NCI-H345 treated with DMSO at 0.1 percent for 48 hours (cell line): ENCODE results near the gene KLC1.

Experiments used
- DNase-seq: peaks from one replicate; lab custom pipeline; 2025; ENCODE audit not compliant: unreplicated experiment; lab: John Stamatoyannopoulos, UW

KLC1 gene

DNA sequence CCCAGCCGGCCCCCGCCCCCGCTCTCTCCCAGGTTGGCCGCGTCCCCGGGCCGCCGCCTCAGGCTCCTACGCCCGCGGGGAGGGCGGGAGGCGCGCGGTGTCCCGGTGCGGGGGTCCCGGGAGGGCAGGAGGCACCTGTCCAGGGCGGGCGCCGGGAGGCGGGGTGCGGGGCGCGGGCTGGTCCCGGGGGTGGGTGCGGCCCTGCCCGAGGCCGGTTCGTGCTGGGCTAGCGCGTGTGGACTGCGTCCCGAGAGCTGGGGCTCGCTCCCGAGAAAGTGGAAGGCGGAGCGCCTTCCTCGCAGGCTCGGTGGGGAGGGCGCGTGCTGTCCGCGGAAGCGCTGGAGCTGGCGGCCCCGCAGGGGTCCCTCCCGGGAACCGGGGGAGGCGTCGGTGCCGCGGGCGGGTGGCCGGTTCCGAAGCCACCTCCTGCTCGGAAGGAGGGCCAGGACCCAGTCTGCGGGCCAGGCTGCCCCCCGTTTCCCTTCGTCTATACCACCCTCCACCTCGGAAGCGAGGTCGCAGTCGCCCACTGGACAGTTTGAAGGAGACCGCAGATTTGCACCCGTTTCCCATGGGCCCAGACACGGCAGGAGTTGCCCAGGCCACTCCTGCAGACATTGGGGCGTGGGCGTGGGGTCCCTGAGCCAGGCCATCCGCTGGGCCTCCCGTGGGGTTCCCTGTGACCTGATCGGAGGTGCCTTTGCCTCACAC, 87.2 kb downstream of the KLC1 start:
- DNase-seq, result no peak

DNA sequence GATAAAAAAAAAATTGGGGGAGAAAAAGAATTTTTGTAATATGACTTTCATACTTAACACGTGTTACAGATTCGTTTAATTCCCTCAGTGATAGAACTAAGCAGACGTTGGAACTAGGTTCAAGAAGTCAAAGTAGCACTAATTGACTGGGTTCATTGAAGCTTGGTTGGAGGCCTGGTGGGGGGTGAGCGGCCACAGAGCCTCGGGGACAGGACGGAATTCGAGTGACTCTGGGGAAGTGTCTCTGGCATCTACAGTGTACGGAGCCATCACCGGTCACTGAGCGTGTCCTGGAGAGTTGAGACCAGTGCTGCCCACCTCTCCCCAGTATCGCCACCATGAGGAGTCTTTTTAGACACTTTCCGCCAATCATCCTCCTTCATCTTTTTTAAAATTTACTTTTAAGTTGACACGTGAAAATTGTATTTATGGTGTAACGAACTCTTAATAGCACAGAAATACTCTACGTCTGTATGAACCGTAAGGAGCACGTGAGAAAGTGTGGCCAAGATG, 87.9 kb downstream of the KLC1 start:
- no peak for DNase-seq

DNA sequence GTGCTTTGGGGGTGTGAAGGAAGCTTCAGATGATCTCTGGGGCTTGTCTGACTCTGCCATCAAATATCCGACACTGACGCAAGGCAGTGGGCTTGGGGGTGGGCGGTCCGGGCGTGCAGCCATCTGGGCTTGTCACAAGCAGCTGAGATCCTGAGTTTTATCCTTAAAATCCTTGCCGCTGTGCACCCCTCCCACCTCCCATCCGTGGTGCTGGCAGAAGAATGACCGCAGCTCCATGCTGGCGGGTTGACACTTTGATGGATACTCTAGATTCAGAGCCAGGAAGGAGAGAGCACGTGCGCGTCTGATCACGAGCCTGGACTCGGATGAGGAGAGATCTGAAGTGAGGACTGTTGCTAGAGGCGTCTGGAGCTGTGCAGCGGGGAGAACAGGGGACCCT, 89.6 kb downstream of the KLC1 start:
- DNase-seq, result no peak

DNA sequence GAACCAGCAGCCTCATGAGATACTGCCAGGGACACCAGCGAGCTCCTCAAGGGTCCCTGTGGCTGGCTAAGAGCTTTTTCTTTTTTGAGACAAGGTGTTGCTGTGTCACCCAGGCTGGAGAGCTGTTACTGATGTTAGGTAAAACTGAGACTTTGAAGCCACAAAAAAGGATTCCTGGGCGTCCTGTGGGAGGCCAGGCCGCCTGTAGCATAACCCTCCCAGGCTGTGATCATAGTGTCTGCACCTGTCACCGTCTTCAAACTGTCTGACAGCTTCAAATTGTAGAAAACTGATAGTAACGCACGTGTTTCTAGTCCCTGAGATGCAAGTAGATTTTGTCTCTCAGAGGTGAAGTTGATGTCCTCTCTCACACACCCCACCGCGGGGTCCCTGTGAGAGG, 90.7 kb downstream of the KLC1 start:
- no peak for DNase-seq

DNA sequence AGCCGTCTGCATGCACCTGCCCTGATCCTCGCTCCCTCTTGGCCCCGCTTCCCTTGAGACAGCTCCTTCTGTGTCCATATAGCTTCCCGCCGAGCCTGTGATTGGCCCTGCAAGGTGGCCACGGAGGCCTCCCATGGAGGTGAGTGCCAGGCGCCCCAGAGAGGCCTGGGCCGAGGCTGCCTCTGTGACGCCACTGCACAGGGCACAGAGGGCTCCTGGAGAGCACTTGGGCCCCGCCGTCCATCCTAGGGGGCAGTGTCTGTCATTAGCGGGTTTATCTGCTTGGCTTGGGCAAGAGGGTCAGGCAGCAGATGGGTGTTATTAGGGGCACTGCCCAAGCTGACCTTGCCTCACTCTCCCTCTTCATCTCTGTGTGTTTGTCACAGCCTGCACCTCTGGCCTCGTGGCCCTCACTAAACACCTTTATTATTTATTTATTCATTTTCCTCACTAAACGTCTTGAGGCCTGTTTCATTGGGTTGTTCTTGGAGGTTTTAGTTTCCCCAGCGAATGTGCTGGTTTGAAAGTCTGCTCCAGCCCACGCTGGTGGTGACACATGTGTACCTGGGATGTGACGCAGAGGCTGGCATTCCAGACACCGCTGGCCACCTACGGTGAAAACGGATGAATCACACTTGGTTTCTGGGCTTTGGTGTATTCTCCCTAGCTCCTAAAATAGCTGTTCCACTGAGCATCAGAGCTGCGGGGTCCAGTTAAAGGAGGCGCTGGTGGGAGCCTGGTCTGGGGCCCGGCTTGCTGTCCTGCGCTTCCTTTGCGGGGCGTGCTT, 92.5 kb downstream of the KLC1 start:
- no peak for DNase-seq

DNA sequence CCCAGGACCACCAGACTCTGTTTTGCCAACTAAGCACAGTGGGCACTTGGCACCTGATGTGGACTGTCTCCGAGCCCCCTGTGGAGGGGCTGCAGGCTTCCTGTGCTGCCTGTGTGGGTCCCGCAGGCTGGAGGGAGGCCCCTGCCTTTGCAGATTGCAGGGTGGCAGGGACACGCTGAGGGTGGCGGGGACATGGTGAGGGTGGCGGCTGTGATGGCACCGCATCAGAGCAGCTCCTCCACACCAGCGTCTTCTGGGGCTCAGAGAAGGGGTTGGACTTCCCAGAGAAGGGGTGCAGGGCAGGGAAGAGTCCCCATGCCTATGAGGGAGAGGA, 94.7 kb downstream of the KLC1 start:
- DNase-seq, result no peak

DNA sequence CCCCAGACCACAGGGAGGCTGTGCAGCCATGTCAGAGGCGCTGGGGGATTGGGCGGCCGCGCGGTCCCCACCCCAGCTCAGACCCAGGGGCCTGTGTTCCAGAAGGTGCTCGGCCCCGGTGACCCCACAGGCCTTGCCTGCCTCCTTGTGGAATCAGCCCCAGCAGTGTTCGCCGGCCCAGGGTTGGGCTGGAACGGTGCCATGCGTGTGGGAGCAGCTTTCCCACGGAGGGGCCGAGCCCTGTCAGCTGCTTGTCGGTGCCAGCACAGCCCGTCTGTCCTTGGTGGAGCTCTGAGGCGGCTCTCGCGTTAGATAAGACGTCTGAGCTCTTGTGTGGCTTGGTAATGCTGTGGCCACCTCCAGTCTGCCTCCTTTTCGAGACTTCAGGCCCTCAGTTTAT, 95.1 kb downstream of the KLC1 start:
- no peak for DNase-seq

DNA sequence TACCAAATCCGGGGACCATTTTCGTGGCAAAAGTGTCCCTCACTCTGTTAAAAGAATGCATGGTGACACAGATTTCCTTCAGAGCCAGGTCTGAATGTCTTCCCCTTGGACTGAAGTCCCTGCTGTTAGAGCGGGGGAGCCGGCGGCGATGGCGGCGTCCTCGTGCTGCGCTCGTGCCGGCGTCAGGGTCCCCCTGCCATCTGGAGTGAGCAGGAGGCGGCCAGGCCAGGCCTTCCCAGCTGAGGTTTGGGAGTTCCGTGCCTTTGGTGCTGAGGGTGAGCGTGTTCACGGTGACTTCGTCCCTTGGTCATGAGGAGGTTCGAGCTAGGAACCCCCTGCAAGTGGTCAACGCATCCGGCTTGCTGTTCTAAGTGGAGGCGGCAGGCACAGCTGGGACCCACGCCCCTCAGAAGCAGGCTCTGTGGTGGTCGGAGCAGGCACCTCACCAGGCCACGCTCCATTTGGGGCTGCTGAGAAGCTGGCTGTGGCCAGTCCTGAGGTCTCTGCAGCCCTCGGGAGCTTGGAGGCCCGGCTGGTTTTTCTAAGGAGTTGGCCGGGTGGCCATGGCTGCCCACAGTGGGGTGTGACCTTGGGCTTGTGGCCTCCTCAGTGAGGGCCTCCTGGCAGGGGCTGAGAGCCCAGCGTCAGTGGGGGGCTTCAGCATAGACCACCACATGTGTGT, 96.1 kb downstream of the KLC1 start:
- DNase-seq, result no peak

DNA sequence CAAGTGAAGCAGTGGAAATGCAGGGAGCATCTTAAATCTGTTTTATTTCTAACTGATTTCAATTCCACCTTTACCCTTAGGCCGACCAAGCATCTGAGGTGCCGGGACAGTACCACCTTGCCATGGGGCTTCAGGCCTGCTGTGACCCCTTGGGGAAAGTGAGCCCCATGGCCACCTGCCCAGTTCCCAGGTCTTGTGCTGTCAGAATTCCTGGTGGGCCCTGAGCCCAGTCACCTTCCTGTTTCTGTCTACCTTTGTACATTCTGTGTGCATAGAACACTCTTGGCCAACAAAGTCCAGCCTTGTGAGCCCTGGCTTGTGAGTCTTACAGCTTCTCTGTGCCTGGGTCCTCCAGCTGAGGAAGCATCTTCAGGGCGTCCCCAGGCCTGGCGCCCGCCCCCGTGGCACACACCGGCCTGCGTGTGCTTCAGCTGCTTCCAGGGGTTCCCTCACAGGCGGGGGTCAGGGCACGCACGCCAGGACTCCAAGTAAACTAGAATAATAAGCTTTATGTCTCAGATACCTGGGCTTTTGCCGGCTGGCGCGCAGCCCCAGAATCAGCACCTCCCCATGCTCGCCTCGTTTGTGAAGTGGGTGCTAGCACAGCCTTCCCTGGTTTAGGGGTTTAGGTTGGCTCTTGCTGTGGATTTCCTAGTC, 96.9 kb downstream of the KLC1 start:
- DNase-seq, result no peak

DNA sequence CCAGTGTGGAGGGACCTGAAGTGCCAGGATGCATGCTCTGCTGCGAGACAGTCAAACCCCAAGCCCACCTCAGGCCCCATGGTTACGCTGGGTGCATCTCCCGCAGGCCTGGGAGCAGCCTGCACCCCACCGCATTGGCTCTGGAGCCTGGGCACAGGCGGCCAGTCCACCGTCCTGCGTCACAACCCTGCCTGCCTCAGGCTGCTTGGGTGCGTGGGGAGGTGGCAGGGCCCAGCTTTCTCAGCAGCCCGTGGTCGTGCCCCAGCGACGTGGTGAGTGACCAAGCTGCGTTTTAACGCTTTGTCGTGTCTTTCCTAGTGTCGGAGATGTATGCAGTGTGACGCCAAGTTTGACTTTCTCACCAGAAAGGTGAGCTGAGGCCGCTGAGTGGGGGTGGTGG, 97.5 kb downstream of the KLC1 start:
- DNase-seq, result no peak

DNA sequence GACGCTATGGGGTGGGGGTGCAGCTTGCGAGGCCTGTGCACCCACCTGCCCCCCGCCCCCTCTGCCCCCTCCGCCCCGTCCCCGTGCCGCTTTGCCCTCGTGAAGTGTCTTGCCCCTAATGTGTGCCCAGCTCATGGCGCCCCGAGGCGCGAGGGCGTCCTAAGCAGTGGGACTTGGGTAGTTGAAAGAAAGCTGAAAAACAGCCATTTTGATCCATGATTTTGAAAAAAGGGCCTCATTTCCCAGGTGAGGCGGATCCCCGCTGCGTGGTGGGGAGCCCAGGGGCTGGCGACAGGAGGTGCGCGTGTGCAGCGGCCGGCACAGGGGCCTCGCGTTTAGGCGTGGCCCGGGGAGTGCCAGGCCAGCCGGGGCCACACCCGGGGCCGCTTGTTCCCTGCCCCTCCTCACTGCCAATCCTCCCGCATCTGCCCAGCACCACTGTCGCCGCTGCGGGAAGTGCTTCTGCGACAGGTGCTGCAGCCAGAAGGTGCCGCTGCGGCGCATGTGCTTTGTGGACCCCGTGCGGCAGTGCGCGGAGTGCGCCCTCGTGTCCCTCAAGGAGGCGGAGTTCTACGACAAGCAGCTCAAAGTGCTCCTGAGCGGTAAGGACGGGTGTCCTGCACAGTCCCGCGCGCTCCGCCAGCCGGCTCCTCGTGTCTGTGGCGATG, 98.4 kb downstream of the KLC1 start:
- no peak for DNase-seq

DNA sequence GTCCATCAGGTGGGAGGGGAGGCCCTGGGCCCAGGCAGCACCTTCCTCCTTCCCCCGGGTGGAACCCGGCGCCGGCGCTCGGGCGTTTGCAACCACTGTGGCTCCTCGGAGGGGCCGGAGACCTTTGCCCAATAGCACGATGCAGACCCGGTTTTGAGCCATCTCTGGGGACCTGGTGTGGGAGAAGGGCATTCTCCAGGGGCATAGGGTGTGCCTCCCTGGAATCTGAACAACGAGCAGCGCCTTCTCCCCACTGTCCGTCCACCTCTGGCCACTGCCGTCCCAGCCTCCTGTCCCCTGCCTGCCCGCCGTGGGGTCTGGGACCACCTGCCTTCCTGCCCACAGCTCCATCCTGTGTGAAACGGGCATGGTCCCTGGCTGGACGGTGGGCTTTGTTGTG, 99.1 kb downstream of the KLC1 start:
- no peak for DNase-seq

DNA sequence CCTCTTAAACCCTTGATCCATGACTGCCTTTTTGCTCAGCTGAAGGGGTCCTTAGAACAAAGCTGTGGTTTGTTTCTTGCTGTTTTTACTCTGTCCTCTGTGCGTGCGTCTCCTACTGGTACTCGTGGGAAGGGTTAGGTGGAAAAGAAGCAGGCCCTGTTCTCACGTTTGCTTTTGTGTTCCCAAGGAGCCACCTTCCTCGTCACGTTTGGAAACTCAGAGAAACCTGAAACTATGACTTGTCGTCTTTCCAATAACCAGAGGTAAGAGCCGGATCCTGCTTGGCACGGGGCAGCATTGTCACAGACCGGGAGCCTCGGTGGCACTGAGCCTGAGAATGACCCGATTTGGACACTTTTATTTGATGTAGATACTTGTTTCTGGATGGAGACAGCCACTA, 99.7 kb downstream of the KLC1 start:
- DNase-seq, result no peak

DNA sequence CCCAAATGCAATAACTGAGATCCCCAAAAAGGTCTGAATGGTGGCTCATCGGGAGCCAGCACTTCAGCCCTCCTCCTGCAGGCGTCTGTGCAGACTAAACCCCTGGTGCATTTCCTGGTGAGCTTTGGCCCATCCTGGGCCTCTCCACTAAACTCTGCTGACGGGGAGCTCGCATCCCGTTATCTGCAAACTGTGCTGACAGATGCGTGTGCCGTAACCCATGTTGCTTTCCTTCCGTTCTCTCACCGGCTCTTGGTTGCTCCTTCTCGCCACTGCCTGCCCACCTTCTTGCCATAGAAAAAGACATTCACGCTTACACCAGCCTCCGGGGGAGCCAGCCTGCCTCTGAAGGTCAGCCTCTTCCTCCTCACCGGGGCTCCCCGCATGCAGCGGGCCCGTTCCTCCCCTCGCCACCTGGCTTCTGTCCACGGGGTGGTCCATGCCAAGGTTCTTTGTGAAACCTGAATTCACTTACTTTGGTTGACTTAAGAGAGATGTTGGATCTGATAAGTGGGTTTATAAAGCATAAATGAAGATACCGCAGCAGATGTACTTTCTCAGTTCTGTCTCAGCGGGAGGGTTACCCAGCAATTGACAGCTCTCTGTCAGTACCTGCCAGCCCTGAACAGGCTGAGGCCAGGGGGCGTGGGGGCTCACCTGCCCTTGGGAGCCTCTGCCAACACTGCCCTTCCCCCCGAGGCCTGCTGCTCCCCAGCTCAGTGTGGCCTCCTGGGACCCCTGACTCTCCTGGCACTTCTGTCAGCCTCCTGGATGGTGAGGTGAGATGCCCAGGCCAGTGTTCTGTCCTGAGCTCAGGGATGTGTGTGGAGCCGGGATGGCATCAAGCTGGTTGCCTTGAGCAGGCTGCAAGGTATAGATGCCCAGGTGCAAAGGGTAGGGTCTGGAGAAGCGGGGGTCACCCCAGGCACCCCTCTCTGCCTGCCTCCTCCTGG, 100.8 kb downstream of the KLC1 start:
- no peak for DNase-seq

DNA sequence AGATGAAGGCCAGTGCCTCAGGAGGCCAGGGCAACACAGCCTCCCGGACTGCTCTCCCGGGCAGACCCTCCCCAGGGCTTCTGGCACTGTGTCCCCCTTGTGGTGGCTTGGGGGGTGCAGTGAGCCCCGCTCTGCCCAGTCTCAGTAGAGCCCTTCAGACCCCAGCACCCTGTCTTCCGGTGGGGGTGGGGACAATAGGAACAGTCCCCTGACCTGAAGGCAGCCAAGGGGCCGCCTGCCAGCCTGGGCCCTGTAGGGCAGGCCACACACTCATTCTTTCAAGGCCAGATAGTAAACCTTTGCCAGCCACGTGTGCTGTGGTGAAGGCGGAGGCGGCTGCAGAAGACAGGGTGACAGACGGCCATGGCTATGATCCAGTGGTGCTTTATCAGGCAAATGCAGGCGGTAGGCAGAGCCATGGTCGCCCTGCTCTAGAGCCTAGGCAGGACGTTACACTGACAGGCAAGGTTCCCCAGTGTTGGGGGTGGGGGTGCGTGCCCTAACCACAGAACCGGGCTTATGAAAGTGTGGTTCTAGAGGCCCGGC, 101.6 kb downstream of the KLC1 start:
- no peak for DNase-seq

DNA sequence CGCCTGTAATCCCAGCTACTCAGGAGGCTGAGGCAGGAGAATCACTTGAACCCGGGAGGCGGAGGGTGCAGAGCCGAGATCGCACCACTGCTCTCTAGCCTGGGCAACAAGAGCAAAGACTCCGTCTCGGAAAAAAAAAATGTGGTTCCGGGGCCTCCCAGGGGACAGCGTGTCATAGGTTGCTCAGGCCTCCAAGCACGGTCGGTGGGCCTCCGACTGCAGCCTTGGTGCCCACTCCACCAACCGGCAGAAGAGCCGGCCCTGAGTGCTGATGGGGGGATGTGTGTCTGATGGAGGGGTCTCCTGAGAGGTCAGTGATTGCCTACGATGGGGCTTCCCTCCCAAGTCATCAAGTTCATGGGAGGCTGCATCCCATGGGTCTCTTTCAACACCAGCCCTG, 102.5 kb downstream of the KLC1 start:
- no peak for DNase-seq

DNA sequence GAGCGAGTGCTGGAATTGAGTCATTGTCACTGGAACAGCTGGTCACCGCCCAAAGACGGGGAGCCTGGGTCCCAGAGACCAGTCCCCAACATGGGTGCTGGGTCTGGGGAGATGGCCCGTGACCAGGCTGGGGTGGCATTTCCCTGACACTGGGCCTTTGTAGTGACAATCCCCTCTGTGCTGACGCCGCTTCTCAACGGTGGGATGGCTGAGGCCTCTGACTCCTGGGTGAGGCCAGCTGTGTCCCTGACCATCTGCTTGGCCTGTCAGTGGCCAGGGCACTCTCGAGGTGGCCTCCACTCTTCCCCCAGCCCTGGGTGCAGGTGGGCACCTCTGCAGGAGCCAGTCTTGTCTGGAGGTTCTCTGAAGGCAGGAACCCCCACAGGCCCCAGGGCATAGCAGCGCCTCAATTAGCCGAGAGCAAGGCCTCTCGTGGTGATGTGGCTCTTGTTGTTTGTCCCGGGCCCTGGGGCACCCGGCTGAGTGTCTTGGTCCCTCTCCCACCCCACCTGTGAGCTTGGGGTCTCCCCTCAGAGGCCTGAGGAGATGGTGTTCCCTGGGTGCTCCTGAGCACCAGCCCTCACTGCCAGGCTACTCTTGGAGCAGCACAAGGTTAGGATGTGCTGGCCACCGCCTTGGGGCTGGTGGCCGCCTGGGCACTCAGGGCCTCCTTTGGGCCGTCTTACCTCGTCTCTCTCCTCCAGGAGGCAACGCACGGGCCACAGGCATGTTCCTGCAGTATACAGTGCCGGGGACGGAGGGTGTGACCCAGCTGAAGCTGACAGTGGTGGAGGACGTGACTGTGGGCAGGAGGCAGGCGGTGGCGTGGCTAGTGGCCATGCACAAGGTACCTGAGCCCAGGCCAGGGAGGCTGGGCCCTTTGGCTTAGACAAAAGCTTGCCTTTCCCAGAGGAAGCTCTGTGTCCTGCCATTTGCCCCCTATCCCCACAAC, 103.2 kb downstream of the KLC1 start:
- DNase-seq, result no peak

DNA sequence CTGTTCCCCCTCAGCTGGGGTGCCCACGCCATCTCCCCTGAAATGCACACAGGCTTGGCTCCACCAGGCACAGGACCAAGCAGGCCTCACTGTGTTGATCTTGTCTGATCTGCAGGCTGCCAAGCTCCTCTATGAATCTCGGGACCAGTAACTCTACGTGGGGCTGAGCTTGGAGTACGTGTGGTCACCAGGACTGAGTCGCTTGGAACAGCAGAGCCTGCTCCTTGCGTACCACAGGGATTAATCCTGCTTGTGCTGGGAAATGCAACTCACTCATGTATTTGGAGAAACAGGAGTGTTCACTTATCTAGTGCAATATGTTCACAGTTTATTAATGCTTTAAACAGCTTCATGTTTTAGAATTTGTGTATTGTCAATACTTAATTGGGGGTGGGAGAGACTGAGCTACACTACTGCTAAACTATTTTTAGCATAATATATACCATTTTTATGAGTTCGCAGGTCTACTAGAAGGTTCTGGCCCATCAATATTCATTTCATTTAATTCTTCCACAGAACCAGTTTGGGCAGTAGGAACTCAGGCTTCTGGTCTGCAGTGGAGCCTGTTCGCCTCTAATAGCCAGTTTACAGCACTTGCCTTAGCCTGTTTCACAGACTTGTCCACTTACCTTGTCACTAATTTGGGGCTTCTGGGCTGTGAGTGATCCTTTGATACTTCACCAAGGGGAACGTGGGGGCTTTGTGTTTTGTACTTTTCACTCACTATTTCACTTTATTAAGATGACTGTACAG, 104.0 kb downstream of the KLC1 start:
- no peak for DNase-seq
